ENCODE results near the gene C1R.

DNA sequence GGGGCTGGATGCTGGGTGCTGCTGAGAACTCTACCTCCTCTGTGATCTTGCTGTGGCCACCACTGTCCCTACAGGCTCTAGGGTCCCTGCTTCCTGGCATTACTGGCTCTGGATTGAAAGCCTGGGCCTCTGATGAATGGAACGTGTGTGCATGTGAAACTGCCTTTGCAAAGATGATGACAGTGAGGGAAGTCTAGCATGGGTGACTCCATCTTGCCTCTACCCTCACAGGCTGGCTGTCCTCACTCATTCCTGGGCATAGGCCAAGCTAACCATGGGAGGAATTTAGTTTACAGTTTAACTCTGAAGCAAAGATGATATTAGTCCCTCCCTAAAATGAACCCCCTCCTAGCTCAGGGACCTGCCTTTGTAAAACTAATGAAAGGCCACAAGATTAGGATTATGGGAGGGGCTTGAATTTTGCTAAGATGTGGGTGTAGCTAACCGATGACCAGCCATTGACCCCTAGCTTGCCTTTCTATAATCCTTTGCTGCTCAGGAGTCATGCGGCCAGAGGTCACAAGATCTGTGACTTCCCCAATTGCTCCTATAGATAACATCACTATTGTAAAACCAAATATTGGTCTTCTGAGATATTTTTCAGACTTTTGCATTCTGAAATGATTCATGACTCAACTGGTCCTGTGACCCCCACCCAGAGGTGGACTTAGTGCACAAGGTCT is 33.9 kb downstream of the C1R start:
- TF ChIP-seq, protein P1, sequence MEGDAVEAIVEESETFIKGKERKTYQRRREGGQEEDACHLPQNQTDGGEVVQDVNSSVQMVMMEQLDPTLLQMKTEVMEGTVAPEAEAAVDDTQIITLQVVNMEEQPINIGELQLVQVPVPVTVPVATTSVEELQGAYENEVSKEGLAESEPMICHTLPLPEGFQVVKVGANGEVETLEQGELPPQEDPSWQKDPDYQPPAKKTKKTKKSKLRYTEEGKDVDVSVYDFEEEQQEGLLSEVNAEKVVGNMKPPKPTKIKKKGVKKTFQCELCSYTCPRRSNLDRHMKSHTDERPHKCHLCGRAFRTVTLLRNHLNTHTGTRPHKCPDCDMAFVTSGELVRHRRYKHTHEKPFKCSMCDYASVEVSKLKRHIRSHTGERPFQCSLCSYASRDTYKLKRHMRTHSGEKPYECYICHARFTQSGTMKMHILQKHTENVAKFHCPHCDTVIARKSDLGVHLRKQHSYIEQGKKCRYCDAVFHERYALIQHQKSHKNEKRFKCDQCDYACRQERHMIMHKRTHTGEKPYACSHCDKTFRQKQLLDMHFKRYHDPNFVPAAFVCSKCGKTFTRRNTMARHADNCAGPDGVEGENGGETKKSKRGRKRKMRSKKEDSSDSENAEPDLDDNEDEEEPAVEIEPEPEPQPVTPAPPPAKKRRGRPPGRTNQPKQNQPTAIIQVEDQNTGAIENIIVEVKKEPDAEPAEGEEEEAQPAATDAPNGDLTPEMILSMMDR (IDR thresholded peaks at IDR 0.05 in 8 of 11, conservative IDR thresholded peaks at IDR 0.05 in 3 of 11) = no peak
- TF ChIP-seq POLR2A (IDR thresholded peaks at IDR 0.05) (no peak), POLR2AphosphoS5 (IDR thresholded peaks at IDR 0.05) (no peak)
